Fibroblast of lung (primary cell): ENCODE measurements around the gene KCNQ2. TPM values are rescaled to one million over a fixed set of nuclear protein-coding genes. Genes with fewer than 3 reads are reported as not detected.

Source experiments
- DNase-seq, 2 donors: peaks; one replicate each; pipeline versions ENCODE4 v3.0.0 to v3.0.0-alpha.2; 2010; ENCODE audit warnings: low read depth in 2 of 2
- H2AFZ ChIP-seq: 2 replicates; pipeline ENCODE4 v1.5.1; 2012; ENCODE audit warnings: low read length, control low read depth, inconsistent platforms
- H3K27ac ChIP-seq: 2 replicates; pipeline ENCODE4 v1.5.1; 2011; ENCODE audit warnings: low read length, control low read depth; ENCODE audit not compliant: insufficient read depth
- H3K27me3 ChIP-seq: 2 replicates; pipeline ENCODE4 v1.5.1; 2011; ENCODE audit warnings: mild to moderate bottlenecking, low read length; ENCODE audit not compliant: control insufficient read depth, insufficient read depth
- H3K36me3 ChIP-seq: 2 replicates; pipeline ENCODE4 v1.5.1; 2011; ENCODE audit warnings: low read length; ENCODE audit not compliant: control insufficient read depth, insufficient read depth
- H3K4me1 ChIP-seq: 2 replicates; pipeline ENCODE4 v1.5.1; 2011; ENCODE audit warnings: low read length; ENCODE audit not compliant: control insufficient read depth, insufficient read depth; ENCODE audit errors: extremely low read depth
- H3K4me2 ChIP-seq: 2 replicates; pipeline ENCODE4 v1.5.1; 2011; ENCODE audit warnings: low read length, control low read depth; ENCODE audit not compliant: insufficient read depth; ENCODE audit errors: extremely low read depth
- H3K4me3 ChIP-seq, 4 experiments: fragments of 200-600 bp in 1 of 4; sonication (generic) in 1 of 4; replicated peaks in 1 of 4; 2 replicates each; pipeline ENCODE4 v1.5.1; 2011 to 2016; ENCODE audit warnings: low read length in 4 of 4, low read depth in 3 of 4, mild to moderate bottlenecking in 3 of 4, control low read depth in 2 of 4, inconsistent platforms in 1 of 4, mixed read lengths in 1 of 4; ENCODE audit not compliant: insufficient read depth in 1 of 4; ENCODE audit errors: control extremely low read depth in 1 of 4
- H3K79me2 ChIP-seq: 2 replicates; pipeline ENCODE4 v1.5.1; 2012; ENCODE audit warnings: mild to moderate bottlenecking, low read length, inconsistent platforms; ENCODE audit not compliant: control insufficient read depth, insufficient read depth
- H3K9ac ChIP-seq: 2 replicates; pipeline ENCODE4 v1.5.1; 2011; ENCODE audit warnings: mild to moderate bottlenecking, low read length, control low read depth; ENCODE audit not compliant: insufficient read depth
- H3K9me3 ChIP-seq: 2 replicates; pipeline ENCODE4 v1.5.1; 2012; ENCODE audit warnings: low read depth, low read length; ENCODE audit not compliant: control insufficient read depth, insufficient read depth
- H4K20me1 ChIP-seq: 2 replicates; pipeline ENCODE4 v1.5.1; 2011; ENCODE audit warnings: low read length; ENCODE audit not compliant: control insufficient read depth, insufficient read depth; ENCODE audit errors: extremely low read depth
- EZH2 ChIP-seq: IDR thresholded peaks from 2 replicates; pipeline ENCODE4 v1.5.1; 2012; ENCODE audit warnings: low read length, control low read depth, mild to moderate bottlenecking; ENCODE audit errors: missing control alignments
- polyA plus RNA-seq, 2 donors: library from polyadenylated mRNA; depleted of rRNA in 1 of 2; stranded (reverse) in 1 of 2; unstranded in 1 of 2; fragments of >200 nt; gene quantifications; 2 replicates each; pipeline ENCODE4 v1.2.1, GENCODE V29; 2011 to 2012; ENCODE audit warnings: missing spikeins in 1 of 2
- total RNA-seq: library from RNA; depleted of rRNA; stranded (reverse); fragments of >200 nt; gene quantifications from 2 replicates; pipeline ENCODE4 v1.2.1, GENCODE V29; 2014
- TF ChIP-seq, protein P1 (sequence below), 2 donors: IDR thresholded peaks in 1 of 2; conservative IDR thresholded peaks in 1 of 2; 1 replicate in 1 of 2; 2 replicates in 1 of 2; pipeline ENCODE4 v1.5.1; 2011 to 2012; ENCODE audit warnings: low read length in 2 of 2, control low read depth in 1 of 2, inconsistent platforms in 1 of 2, low read depth in 1 of 2, mild to moderate bottlenecking in 1 of 2

Gene KCNQ2
- total and polyA plus RNA-seq, 2 donors (not counting 1 experiment from before 2014, with no cell fraction given), result not detected

DNA sequence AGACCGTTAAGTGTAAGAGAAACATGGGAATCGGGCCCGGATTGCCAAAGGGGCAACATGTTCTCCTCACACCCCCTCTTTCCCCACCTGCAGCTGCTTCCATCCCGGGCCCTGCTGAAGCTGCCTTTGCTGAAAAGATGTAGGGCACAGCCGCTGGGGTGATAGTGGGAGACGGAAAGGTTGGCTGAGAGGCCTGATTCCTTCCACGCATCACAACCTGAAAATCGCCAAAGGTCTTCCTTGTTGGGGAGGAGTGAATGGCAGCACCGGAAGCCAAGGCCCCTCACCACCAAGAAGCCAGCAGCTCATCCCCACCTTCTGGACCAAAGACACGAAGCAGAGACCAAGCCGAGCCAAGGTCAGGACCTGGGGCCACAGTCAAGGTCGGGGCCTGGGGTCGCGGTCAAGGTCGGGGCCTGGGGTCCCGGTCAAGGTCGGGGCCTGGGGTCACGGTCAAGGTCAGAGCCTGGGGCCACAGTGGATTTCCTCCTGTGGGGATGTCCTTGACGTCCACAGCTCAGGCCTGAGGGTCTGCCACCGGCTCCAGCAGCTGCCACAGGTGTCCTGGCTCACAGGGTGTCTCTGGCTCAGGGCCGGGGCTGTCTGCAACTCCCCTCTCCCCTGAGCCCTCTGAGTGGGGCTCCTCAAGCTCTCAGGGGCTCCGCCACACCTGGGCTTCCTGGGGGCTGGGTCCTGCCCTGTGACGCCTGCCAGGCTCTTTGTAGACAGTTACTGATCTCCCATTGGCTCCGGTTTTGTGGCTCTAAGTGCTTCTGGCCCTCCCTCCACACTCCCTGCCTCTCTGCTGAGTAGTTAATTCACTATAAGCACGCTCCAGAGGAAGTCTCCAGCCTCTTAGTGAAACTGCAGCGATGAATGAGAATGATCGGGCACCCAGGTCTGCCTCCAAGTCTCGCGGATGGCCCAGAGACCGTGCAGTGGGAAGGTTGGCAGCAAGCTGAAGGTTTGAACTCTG is 105.8 kb downstream of the KCNQ2 start:
- no peak for DNase-seq
- Histone ChIP-seq H3K27ac (no peak overlapping the region), H3K9me3 (no peaks in the 10 kb centered on the region), H3K4me1 (no peaks in the 10 kb centered on the region), H3K79me2 (no peaks in the 10 kb centered on the region), H3K4me3 (no peak overlapping the region), H3K36me3 (no peaks in the 10 kb centered on the region), H4K20me1 (no peaks in the 10 kb centered on the region), H3K27me3 (no peaks in the 10 kb centered on the region), H3K9ac (no peak overlapping the region), H2AFZ (no peak overlapping the region), H3K4me2 (no peak overlapping the region)
- TF ChIP-seq EZH2, result no peak

GRCh38 chr20:63365601-63366389 is 106.7 kb downstream of the KCNQ2 start:
- Histone ChIP-seq H3K4me2 (no peak overlapping the region), H3K4me3 (no peak overlapping the region), H3K9ac (no peak overlapping the region), H3K79me2 (no peaks in the 10 kb centered on the region), H3K27me3 (no peaks in the 10 kb centered on the region), H2AFZ (no peak overlapping the region), H3K9me3 (no peaks in the 10 kb centered on the region), H3K4me1 (no peaks in the 10 kb centered on the region), H3K36me3 (no peaks in the 10 kb centered on the region), H4K20me1 (no peaks in the 10 kb centered on the region), H3K27ac (no peak overlapping the region)
- TF ChIP-seq EZH2, result no peak
- TF ChIP-seq, protein P1, sequence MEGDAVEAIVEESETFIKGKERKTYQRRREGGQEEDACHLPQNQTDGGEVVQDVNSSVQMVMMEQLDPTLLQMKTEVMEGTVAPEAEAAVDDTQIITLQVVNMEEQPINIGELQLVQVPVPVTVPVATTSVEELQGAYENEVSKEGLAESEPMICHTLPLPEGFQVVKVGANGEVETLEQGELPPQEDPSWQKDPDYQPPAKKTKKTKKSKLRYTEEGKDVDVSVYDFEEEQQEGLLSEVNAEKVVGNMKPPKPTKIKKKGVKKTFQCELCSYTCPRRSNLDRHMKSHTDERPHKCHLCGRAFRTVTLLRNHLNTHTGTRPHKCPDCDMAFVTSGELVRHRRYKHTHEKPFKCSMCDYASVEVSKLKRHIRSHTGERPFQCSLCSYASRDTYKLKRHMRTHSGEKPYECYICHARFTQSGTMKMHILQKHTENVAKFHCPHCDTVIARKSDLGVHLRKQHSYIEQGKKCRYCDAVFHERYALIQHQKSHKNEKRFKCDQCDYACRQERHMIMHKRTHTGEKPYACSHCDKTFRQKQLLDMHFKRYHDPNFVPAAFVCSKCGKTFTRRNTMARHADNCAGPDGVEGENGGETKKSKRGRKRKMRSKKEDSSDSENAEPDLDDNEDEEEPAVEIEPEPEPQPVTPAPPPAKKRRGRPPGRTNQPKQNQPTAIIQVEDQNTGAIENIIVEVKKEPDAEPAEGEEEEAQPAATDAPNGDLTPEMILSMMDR (conservative IDR thresholded peaks at IDR 0.05 in 1 of 2, IDR thresholded peaks at IDR 0.05 in 1 of 2; ENCODE audit: low read depth in 1 of 2, low read length in 2 of 2), result no peak
- no peak for DNase-seq

DNA sequence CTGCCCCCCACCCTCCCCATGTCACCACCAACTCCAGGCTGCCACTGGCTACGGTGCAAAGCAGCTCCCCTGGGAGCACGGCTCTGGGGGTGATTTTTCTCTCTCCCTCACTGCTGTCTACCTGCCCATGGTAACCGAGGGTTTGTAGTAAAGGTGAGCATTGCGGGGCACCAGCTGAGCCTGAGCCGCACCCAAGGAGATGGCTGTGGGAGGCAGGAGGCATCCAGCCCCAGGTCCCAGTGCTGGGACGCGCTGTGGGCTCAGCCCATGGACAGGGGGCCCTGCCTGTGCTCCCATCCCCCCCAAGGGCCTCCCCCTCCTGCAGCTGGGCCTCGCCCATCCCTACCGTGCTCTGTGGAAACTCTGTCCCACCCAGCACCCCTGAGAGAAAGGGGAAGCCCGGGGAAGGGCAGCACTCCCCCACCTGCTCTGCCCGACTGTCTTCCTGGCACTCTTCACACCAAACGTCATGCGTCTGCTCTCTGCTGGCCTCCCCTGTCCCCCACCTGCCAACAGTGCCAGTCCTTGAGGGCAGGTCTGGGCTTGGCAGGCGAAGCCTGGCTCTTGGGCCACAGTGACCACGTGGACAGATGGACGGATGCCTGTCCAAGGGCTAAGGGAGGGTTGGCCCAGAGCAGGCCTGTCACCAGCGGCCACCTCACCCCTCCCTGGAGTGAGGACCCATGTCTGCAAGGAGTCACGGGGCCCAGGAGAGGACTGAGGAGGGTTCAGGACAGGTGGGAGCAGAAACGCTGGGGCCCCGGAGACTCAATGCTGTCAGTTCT is 107.5 kb downstream of the KCNQ2 start:
- H3K36me3 ChIP-seq, result no peaks in the 10 kb centered on the region
- H3K27me3 ChIP-seq, result no peaks in the 10 kb centered on the region
- no peak overlapping the region for H2AFZ ChIP-seq
- no peaks in the 10 kb centered on the region for H4K20me1 ChIP-seq
- no peaks in the 10 kb centered on the region for H3K79me2 ChIP-seq
- no peak overlapping the region for H3K4me2 ChIP-seq
- no peak overlapping the region for H3K9ac ChIP-seq
- H3K27ac ChIP-seq, result no peak overlapping the region
- H3K4me3 ChIP-seq, result no peak overlapping the region
- no peaks in the 10 kb centered on the region for H3K9me3 ChIP-seq
- DNase-seq, result no peak
- H3K4me1 ChIP-seq, result no peaks in the 10 kb centered on the region
- TF ChIP-seq EZH2, result no peak
- TF ChIP-seq, protein P1 (conservative IDR thresholded peaks at IDR 0.05 in 1 of 2, IDR thresholded peaks at IDR 0.05 in 1 of 2; ENCODE audit: low read depth in 1 of 2, low read length in 2 of 2), result no peak
